NCI-H146 treated with DMSO at 0.1 percent for 48 hours (cell line): ENCODE data around the gene TEPSIN.

Source experiments
- DNase-seq: peaks from one replicate; lab custom pipeline; 2025; ENCODE audit not compliant: unreplicated experiment; lab: John Stamatoyannopoulos, UW

Gene TEPSIN, protein sequence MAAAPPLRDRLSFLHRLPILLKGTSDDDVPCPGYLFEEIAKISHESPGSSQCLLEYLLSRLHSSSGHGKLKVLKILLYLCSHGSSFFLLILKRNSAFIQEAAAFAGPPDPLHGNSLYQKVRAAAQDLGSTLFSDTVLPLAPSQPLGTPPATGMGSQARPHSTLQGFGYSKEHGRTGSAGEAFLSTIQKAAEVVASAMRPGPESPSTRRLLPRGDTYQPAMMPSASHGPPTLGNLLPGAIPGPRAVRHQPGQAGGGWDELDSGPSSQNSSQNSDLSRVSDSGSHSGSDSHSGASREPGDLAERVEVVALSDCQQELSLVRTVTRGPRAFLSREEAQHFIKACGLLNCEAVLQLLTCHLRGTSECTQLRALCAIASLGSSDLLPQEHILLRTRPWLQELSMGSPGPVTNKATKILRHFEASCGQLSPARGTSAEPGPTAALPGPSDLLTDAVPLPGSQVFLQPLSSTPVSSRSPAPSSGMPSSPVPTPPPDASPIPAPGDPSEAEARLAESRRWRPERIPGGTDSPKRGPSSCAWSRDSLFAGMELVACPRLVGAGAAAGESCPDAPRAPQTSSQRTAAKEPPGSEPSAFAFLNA

DNA sequence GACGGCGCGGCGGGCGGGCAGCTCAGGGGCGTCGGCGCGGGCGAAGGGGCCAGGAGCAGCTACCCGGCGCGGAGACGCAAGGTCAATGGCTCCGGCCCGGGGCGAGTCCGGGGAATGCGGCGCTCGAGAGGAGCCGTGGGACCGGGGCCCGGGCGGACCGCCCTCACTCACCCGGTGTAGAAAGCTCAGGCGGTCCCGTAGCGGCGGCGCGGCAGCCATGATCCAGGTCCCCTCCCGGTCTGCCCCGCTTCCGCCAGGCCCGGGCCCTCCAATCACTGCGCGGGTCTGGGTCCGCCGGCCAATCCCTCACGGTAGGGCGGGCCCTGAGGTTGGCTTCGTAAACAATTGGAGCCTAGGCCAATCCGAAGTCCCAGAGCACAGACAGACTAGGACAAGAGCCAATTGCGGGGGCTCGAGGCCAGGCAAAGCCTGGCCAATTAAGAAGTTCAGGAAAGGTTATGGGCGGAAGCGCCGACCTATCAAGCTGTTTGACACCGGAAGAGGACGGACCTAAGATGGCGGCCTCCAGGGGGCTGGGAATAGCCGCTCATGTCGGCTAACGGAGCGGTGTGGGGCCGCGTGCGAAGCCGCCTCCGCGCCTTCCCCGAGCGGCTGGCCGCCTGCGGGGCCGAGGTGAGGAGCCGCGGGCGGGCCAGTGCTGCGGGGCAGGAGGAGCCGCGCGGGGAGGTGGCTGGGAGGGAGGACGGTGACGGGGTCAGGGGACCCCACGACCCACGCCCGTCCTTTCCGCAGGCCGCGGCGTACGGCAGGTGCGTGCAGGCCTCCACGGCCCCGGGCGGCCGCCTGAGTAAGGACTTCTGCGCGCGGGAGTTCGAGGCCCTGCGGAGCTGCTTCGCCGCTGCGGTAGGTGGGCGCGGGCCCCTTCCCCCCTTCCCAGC is at the start of gene TEPSIN, which contains the start of gene NDUFAF8:
TEPSIN (minus strand) TSS at position 241 of the 899 bp plus-strand sequence; CDS start at position 219, 22 bp downstream.
NDUFAF8 (plus strand) TSS at position 504 of the 899 bp plus-strand sequence; CDS start at position 550, 46 bp downstream.
- peak; percentile 97 for DNase-seq

DNA sequence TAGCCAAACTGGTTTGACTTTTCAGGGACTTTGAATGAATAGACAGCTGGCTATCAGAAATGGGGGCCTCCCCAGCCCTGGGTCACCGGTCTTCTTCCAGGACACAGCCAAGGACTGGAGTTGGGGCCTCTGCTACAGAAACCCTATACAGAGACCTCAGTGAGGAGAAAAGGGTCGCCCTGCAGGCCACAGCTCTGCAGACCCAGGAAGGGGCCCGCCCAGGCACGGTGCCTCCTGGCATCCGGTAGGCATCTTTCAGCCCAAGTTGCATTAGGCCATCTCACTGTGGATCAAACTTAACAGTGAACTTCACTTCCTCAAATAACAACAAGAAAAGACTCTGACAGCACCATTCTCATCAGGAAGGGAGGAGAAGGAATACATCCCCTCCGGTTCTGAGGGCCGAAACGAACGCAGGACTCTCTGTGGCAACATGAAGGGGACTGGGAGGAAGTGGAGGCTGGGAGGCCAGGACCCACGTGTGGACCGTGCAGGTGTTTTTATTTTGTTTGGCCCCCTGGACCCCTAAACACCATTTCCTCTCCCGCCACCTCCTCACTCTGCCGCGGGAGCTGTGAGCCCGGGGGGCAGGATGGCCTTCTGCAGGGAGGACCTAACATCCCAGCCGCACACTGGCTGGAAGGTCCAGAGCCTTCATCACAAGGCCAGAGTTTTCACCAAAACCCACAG is 49.0 kb upstream of the TEPSIN start:
- no peak for DNase-seq

DNA sequence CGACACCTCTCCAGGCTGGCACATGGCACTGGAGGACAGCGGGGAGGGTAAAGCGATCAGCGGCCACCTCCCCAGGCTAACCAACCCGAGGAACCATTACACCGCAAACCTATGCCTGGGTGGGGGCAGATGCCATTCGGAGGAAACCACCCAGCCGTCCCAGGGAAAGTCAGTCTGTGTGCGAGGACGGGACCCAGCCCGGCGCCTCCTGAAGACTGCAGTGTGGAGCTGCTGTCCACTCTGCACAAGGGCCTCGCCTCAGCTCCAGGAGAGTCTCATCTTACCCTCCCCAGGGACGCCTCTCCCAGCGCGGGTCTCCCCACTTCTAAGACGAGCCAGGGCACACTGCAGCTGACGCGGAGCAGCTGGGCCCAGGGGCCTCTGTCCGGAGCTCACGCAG is 48.3 kb upstream of the TEPSIN start:
- no peak for DNase-seq

DNA sequence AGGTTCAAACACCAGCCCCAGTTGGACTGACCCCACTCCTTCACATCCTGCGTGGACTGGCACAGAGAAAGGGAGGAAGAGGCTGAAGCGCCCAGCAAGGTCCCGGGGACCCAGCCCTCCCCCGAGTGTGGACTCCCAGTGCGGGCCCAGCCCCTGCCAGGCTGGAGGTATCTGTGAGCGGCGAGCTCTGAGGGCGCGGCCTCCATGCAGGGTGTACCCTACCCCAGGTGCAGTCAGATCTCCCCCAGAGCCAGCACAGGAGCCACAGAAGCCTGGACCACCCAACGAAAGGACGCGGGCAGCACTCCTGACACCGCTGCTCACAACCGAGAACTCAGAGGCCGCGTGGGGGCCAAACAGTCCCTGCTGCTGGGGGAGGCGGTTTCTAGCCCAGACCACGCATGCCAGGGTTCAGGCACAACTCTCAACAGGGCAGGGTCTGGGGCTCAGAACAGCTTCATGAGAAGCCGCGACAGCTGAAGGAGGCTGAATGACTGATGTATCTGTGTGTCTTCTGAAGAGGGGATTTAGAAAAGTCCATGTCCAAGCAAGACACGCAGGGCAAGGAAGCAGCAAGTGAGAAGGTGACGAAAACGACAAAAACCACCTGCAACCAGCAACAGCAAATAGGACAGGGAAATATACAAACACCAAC is 47.8 kb upstream of the TEPSIN start:
- DNase-seq = no peak

DNA sequence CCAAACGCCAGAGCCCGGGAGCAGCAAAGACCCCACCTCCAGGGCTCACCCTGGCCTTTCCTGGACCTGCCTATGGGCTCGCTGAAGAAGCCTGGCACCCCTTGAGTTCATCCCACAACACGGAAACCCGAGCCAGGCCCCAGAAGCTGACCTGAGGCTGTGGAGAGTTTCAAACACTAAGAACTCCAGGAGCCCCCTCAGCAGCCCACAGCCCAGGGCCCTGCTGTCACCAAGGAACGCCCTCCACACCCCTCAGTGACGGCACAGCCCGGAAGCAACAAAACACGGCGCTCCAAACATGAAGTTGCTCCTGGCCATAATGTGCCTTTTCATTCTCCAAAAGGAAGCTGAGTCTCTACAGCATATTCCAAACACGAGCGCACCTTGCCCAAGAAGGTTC is 47.0 kb upstream of the TEPSIN start:
- no peak for DNase-seq

DNA sequence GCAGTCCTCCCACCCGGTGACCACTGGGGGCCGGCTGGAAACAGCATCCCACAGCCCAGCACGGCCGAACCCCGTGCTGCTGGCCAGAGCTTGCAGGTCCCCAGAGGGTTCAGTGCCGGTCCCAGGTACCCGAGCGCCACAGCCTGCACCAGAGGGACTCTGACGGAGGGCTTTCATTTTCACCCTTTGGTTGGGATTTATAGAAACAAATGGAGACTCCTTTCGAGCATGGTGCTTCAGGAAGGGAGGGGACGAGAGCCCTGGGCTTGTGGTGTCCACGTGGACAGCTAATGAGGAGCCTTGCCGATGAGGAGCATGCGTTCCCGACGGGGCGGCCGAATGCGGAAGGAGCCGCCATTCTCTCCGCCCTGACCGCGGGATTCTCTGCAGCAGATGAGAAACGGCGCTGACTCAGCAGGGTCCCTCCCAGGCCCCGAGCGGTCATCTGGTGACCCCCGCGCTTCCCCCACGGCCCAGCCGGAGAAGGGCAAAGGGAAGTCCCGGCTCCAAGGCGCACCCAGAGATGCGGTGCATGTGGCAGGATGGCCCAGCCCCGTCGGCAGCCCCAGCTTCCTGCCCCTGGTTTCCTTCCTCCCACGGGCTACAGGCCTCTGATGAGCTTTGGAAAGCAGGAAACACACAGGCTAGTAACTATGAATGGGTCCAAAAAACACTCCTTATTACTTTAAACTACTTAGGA is 46.5 kb upstream of the TEPSIN start:
- DNase-seq = no peak

DNA sequence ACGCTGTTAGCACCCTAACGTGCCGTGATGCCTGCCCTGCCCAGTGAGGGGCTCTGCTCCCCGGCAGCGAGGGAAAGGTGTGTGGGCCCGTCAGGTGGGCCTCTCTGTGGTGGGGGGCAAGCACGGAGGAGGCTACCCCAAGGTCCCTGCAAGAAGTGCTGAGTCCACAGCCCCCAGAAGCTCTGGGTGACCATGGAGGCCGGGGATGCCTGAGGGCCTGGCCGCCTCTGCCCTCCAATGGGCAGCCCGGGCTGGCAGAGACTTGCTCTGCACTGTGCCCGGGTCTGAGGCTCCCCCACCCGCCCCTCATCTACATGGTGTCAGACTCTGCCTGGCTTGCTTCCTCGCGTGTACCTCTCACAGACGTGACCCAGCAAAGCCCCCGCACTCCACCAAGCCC is 44.0 kb upstream of the TEPSIN start:
- no peak for DNase-seq

DNA sequence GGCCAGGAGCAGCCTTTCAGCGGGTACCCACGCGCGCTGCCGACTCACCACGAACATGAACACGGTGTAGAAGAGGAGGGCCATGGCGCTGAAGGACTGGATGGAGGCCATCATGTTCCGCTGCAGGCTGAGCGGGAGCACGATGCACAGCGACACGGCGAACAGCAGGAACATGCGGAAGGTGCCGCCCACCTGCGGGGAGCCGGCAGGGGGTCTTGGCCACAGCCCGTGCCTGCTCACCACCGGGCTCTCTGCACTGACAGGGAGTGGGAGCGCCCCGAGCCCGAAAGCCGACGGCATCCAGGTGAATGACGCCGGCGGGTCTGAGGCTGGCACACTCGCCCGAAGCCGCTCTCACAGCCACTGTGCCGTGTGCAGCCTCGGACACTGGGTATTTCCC is 43.3 kb upstream of the TEPSIN start:
- DNase-seq = no peak

DNA sequence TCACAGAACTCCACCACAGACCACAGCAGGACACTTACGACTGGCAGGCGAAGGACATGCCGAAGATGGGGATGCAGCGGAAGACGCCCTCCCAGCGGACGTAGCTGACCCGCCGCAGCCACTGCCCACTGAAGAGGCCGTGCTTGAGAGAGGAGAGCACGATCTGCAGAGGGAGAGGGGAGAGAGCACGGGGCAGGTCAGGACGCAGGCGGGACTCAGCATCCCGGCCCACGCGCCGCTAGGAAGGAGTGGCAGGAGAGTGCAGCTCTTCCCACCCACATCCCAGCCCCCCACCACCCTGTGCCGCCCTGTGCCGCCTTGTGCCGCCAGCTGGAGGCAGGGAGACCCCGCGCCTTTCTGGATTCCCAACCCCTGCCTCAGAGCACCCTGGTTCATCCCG is 41.7 kb upstream of the TEPSIN start:
- DNase-seq = no peak

DNA sequence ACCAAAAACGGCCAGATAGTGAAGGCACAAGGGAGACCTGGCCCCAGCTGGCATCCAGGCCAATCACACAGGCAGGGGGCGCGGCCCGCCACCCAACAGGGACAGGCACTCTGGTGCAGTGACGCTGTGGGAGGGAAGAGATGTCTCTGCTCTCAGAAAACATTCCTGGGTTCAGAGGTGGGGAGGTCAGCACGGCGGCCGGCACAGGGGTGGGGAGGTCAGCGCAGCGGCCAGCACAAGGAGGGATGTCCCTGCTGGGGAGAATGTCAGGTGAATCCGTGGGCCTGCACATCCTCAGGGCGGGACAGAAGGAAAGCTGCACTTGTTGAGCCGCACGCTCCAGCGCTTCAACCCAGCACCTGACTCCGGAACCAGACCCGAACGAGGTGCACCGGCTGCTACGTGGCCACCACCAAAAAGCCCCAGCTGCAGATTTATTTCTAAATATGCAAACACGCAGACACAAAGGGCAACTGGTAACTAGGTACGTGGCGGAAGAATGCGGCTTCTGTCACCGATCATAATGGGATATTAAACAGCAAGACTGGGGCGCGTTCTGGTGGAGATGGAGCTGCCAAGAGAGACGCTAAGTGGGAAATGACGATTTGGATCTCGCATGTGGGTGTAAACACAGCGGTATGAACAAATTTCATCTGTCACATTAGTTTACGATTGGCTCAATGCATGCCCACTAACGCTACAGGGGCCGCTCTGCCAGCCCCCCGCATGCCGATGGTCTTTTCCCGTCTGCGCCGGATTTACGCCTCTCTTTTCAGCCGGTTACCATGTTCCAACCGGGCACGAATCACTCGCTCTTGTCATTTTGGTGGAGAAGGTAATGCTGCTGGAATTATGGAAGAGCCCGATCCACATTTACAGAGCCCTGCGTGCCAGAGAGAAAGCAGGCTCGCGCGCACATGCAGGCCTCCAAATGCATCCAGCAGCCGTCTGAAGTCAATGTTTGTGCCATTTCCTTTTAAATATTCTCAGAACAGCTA is 40.7 kb upstream of the TEPSIN start:
- no peak for DNase-seq

DNA sequence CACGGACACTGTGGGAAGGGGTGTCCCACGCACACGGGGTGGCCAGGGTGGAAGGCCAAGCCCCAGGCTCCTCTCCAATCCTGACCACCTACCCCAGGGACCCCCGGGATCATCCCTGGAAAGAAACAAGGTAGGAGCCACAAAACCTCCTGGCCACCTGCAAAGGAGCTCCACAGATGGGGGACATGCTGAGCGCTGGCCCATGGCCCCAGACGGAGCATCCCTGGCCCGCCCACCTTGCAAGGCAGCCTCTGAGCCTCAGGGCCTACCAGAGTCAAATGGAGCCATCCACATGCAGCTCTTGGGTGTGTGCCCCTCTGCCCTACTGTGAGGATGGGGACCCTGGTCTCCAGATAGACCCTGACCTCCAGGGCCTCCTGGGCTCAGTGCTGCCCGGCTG is 40.0 kb upstream of the TEPSIN start:
- DNase-seq = no peak

DNA sequence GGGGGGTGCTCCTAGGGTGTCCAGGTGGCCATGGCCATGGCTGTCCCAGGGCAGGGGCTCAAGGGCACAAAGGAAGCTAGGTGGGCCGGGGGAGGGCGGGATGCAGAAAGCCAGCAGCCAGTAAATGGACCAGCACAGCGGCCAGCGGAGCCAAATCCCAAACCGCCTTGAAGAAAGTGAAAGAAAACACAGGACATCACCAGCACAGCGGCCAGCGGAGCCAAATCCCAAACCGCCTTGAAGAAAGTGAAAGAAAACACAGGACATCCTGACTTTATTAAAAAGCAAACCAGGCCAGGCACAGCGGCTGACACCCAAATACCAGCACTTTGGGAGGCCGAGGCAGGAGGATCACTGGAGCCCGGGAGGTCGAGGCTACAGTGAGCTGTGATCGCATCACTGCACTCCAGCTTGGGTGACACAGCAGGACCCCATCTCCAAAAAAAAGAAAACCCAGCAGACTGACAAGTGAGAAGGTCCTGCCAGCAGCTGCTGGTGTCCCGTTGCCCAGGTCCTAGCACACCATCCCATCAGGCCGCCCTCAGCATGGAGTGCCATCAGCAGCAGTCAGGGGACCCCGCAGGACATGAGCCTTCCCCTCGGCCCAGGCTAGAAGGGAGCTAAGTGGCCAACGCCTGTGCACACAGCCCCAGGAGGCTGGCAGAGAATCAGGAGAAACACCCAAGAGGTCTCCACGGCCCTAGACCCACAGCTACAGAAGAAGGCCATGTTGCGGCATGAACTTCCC is 39.3 kb upstream of the TEPSIN start:
- DNase-seq = no peak

DNA sequence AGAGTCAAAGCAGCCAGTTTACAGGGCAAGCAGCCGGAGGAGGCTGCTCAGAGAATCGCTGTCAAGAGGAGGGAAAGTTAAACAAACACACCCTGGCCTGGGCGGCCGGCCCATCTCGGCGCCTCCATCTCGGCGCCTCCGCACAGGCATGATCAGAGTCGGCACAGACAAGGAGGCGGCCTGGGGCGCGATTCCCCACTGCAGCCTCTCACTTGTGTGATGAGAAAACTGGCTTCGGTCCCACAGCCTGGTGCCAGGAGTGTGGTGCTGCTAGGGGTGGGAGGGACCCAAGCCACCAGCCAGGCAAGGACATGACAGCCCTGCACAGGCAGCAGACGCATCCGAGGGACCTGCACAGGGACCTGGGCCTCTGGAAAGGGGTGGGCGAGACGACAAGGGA is 38.6 kb upstream of the TEPSIN start:
- DNase-seq = no peak

DNA sequence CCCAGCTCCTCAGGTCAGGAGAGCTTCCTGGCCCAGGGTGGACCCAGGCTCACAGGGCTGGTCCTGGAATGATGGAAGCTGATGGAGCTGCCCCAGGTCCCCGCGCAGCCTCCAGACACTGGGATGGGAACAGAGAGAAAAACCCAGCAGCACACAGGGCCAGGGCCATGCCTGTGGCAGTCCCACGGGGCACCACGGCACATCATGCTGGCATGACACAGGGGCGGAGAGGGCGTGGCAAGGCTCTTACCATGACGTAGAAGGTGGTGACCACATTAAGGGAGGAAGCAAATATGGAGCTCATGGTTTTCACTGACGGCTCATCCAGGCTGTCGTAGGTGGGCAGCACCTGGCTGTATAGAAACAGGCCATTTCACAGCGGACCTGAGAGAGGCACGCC is 37.9 kb upstream of the TEPSIN start:
- DNase-seq = no peak

DNA sequence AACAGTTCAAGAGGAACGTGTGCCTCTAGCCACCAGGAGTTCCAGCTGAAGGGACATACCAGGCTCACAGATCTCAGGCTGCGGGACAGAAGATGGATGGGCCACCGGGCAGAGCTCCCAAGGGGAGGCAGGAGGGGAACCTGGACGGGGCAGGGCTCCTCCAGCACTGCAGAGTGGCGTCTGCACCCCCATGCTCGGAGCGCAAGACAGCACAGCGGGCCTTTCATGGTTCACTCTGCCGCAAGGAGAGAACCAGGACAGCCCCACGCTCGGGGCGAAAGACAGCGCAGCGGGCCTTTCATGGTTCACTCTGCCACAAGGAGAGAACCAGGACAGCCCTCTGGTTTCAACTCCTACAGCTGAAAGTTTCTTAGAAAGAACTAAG is 35.6 kb upstream of the TEPSIN start:
- DNase-seq = no peak

DNA sequence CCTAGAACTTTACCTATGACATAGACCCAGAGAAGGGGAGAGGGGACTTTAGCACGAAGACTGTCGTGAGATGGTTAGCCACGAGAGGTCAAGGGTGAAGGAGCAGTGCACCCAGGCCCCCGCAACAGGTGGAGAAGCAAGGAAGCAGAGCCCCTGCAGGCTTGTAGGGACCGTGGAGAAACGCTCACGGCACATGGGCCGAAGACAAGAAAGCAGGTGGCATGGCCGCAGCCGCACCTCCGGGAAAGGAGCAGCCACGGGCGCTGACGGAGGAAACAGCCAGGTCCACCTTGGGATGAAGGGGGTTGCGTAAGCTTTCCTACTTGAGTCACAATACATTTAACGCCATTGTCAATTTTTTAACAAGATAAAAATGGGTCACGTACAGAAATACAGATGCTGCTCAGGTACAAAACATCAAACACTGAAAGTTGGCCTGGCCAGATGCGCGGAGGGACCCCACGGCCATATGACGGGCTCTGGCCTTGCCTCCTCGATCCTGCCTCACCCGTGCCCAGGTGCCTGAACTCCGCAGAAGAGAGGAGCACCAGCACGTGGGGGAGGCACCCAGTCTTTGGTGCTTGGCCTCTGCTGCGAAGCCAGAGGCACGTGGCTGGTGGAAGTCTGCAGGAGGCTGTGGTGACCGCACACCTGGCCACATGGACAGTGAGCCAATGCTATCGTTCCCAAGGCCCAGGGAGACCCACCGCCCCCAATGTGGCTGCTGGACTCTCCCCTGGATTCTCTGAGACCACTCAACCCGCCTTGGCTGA is 35.0 kb upstream of the TEPSIN start:
- no peak for DNase-seq

DNA sequence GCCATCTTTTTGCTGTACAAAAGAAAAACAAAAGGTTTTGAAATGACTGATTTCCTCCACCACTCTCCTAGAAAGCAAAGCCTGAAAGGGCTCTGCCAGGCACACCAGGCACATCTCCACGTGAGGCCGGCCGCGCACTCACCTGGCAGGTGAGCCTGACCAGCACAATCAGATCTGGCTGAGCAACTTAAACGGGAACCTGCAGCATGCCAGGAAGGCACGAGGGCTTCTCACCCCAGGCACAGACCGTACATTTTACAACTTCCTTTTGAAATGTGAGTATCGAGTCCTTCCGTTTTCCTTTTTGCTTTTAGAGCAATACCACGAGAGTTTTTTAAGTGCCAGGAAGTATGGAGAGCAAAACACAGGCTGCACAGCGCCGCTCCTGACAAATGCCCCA is 33.8 kb upstream of the TEPSIN start:
- DNase-seq = no peak
